Fibroblast of mammary gland (primary cell): Measurements from ENCODE around the gene ANAPC2.

Source experiments
- DNase-seq: peaks from one replicate; pipeline ENCODE4 v3.0.0-alpha.2; 2010; ENCODE audit warnings: low read depth
- H3K4me3 ChIP-seq: 2 replicates; pipeline ENCODE4 v1.5.1; 2011; ENCODE audit warnings: low read depth, mild to moderate bottlenecking, low read length, moderate library complexity; ENCODE audit not compliant: control insufficient read depth
- CTCF ChIP-seq: conservative IDR thresholded peaks from 2 replicates; pipeline ENCODE4 v1.5.1; 2011; ENCODE audit warnings: low read depth, low read length, inconsistent platforms; ENCODE audit not compliant: control insufficient read depth, insufficient read depth

Gene ANAPC2

GRCh38 chr9:137217276-137218211, 29.2 kb upstream of the ANAPC2 start:
- peak; percentile 34 for DNase-seq
- no peak for TF ChIP-seq CTCF
- peak overlapping the region; percentile 7 for H3K4me3 ChIP-seq

GRCh38 chr9:137216188-137216965, 28.0 kb upstream of the ANAPC2 start:
- H3K4me3 ChIP-seq: no peak overlapping the region
- no peak for DNase-seq

DNA sequence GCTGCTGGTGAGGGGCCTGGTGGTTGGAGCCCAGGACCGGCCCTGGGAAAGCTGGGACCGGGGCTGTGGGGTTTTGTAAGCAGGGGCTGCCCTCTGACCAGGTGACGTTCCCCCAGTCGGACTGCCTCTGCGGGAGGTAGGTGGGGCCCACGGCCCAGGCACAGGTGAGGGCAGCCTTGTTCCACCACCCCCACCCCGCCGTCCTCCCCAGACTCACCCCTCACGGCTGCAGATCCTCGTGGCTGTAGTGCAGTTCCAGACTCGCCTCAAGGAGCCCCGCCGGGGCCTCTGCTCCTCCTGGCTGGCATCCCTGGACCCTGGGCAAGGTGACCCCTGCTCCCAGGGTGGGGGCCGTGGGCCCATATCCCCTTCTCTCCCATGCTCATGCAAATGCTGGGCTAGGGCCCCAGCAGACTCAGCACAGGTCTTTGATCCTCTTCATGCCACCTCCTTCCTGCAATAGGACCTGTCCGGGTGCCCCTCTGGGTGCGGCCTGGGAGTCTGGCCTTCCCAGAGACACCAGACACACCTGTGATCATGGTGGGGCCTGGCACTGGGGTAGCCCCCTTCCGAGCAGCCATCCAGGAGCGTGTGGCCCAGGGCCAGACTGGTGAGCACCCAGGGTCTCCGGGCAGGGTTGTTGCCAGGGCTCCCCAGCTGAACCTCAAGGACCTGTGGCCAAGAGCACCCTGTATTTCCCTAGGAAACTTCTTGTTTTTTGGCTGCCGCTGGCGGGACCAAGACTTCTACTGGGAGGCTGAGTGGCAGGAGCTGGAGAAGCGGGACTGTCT, 27.0 kb upstream of the ANAPC2 start:
- no peak for DNase-seq
- TF ChIP-seq CTCF: no peak
- no peak overlapping the region for H3K4me3 ChIP-seq

More at GRCh38 chr9:137216188-137216965, 28.0 kb upstream of the ANAPC2 start:
- TF ChIP-seq CTCF: no peak

- no peak for DNase-seq
- no peak for TF ChIP-seq CTCF
- no peak overlapping the region for H3K4me3 ChIP-seq
These were observed 26.3 kb upstream of the ANAPC2 start for GRCh38 chr9:137214620-137215019.

GRCh38 chr9:137213160-137214060, 25.1 kb upstream of the ANAPC2 start:
- no peak for TF ChIP-seq CTCF
- peak; percentile 62 for DNase-seq

More at GRCh38 chr9:137213160-137214060, 25.1 kb upstream of the ANAPC2 start:
- no peak overlapping the region for H3K4me3 ChIP-seq
